KOPT-K1 (cell line): ENCODE data around the gene GLI1.
"Not testable (repeated sequence)": the region's sequence is repeated elsewhere in the genome, so short reads cannot be mapped to it uniquely, and the experiment has no call there.

Source experiments
- H3K27ac ChIP-seq: fragments of 200-600 bp; sonication (generic); 2 replicates; pipeline ENCODE4 v1.5.1; 2016; ENCODE audit warnings: antibody characterized with exemption, mild to moderate bottlenecking, low read depth, low read length; ENCODE audit not compliant: poor library complexity, severe bottlenecking
- H3K36me3 ChIP-seq: fragments of 200-600 bp; sonication (generic); 2 replicates; pipeline ENCODE4 v1.5.1; 2017; ENCODE audit warnings: antibody characterized with exemption, mild to moderate bottlenecking, low read length, moderate library complexity; ENCODE audit not compliant: insufficient read depth
- H3K9me3 ChIP-seq: fragments of 200-600 bp; sonication (generic); 2 replicates; pipeline ENCODE4 v1.5.1; 2017; ENCODE audit warnings: antibody characterized with exemption, low read length, mild to moderate bottlenecking; ENCODE audit not compliant: insufficient read depth, poor library complexity, severe bottlenecking

GLI1 gene

GRCh38 chr12:57489157-57489641 lies 29.6 kb downstream of the GLI1 start:
- no peaks in the 10 kb centered on the region for H3K9me3 ChIP-seq
- peaks cover 47% of the 10 kb centered on the region for H3K36me3 ChIP-seq
- H3K27ac ChIP-seq, result peak overlapping the region; percentile 76

DNA sequence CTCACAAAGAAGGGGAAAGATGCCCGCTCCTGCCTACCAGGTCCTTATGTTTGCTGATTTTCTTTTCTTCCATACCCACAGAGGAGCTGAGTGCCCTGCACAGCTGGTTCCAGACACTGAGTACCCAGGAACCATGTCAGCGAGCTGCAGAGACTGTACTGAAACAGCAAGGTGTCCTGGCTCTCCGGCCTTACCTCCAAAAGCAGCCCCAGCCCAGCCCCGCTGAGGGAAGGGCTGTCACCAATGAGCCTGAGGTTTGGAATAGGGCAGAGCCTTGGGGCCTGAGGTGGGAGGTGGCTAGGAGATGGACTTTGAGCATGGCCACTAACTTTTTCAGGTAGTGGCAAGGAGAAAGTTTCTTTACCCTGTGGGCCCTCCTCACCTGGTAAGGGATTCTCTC lies 30.5 kb downstream of the GLI1 start:
- H3K27ac ChIP-seq, result no peak overlapping the region
- H3K9me3 ChIP-seq, result no peaks in the 10 kb centered on the region
- peaks cover 52% of the 10 kb centered on the region for H3K36me3 ChIP-seq

DNA sequence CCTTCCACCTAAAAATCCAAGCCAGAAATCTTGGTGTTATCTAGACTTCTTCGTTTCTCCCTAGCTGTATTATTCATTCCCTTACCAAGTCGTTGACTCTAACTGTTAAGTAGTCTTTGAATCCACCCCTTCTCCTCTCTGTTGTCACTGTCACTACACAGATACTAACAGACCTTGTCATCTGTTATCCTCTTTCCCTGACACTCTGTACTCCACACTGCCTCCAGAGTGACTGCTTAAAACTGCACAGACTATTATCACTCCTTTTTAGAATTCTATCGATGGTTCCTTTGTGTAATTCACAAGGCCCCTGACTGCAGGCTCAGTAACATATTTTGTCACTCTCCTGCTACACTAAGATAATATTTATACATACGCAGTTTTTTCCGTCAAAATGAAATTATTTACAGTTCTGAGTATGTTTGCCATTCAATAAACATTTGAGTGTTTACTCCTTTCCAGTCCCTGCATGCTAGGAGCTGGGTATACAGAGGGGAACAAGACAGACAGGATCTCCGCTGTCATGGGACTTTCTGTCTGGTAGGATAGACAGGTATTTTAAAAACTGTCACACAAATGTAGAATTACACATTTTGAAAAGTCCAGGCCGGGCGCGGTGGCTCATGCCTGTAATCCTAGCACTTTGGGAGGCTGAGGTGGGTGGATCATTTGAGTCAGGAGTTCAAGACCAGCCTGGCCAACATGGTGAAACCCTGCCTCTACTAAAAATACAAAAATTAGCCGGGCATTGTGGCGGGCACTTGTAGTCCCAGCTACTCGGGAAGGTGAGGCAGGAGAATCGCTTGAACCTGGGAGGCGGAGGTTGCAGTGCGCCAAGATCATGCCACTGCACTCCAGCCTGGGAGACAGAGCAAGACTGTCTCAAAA lies 32.1 kb downstream of the GLI1 start:
- H3K9me3 ChIP-seq, result no peaks in the 10 kb centered on the region
- H3K36me3 ChIP-seq, result peaks cover 65% of the 10 kb centered on the region
- no peak overlapping the region for H3K27ac ChIP-seq

DNA sequence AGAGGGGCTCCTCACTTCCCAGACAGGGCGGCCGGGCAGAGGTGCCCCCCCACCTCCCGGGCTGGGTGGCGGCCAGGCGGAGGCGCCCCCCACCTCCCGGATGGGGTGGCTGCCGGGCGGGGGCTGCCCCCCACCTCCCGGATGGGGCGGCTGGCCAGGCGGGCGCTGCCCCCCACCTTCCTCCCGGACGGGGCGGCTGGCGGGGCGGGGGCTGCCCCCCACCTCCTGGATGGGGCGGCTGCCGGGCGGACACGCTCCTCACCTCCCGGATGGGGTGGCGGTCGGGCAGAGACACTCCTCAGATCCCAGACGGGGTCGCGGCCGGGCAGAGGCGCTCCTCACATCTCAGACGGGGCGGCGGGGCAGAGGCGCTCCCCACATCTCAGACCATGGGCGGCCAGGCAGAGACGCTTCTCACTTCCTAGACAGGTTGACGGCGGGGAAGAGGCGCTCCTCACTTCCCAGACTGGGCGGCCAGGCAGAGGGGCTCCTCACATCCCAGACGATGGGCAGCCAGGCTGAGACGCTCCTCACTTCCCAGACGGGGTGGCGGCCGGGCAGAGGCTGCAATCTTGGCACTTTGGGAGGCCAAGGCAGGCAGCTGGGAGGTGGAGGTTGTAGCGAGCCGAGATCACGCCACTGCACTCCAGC lies 35.6 kb downstream of the GLI1 start:
- not testable (repeated sequence) for H3K27ac ChIP-seq, H3K9me3 ChIP-seq
- peaks cover 83% of the 10 kb centered on the region for H3K36me3 ChIP-seq

GRCh38 chr12:57496822-57497221 lies 37.2 kb downstream of the GLI1 start:
- Histone ChIP-seq H3K27ac (no peak overlapping the region), H3K36me3 (peaks cover 83% of the 10 kb centered on the region), H3K9me3 (no peaks in the 10 kb centered on the region)

- peaks cover 84% of the 10 kb centered on the region for H3K36me3 ChIP-seq
- no peaks in the 10 kb centered on the region for H3K9me3 ChIP-seq
- no peak overlapping the region for H3K27ac ChIP-seq
These were observed 37.9 kb downstream of the GLI1 start for GRCh38 chr12:57497223-57498131.

- no peak overlapping the region for H3K27ac ChIP-seq
- no peaks in the 10 kb centered on the region for H3K9me3 ChIP-seq
- H3K36me3 ChIP-seq, result peaks cover 84% of the 10 kb centered on the region
These were observed 38.5 kb downstream of the GLI1 start for GRCh38 chr12:57498132-57498502.

DNA sequence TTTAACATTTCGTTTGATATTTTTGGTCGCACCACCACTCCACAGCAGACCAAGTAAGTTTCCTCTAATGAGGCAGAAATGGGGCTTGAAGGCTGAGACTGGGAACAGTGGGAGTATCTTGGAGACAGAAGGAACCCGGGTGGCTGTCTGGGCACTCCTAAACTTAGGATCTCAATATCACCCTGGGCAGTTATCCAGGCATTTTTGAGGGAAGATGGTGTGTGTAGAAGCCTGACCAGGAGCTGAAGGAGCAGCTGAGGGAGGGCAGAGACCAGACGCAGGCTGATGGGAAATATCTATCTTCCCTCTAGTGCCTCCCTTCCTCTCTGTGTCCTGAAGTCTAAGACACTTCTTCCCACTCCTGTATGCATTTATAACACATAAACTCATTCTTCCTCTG lies 39.0 kb downstream of the GLI1 start:
- Histone ChIP-seq H3K36me3 (peaks cover 88% of the 10 kb centered on the region), H3K27ac (no peak overlapping the region), H3K9me3 (no peaks in the 10 kb centered on the region)

- H3K27ac ChIP-seq, result no peak overlapping the region
- no peaks in the 10 kb centered on the region for H3K9me3 ChIP-seq
- peaks cover 95% of the 10 kb centered on the region for H3K36me3 ChIP-seq
These were observed 40.6 kb downstream of the GLI1 start for GRCh38 chr12:57500213-57500612.

DNA sequence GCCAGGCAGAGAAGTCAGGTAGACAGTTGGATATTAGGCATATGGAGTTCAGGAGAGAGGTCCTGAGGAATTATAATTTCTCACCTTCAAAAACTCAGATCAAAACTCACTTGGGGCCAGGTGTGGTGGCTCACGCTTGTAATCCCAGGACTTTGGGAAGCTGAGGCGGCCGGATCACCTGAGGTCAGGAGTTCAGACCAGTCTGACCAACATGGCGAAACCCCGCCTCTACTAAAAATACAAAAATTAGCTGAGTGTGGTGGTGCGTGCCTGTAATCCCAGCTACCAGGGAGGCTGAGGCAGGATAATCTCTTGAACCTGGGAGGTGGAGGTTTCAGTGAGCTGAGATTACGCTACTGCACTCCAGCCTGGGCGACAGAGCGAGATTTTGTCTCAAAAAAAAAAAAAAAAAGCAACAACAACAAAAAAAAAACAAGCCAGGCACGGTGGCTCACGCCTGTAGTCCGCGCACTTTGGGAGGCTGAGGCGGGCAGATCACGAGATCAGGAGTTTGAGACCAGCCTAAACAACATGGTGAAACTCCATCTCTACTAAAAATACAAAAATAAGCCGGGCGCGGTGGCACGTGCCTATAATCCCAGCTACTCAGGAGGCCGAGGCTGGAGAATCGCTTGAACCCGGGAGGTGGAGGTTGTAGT lies 42.9 kb downstream of the GLI1 start:
- not testable (repeated sequence) for H3K9me3 ChIP-seq, H3K27ac ChIP-seq
- H3K36me3 ChIP-seq, result peaks cover 90% of the 10 kb centered on the region

DNA sequence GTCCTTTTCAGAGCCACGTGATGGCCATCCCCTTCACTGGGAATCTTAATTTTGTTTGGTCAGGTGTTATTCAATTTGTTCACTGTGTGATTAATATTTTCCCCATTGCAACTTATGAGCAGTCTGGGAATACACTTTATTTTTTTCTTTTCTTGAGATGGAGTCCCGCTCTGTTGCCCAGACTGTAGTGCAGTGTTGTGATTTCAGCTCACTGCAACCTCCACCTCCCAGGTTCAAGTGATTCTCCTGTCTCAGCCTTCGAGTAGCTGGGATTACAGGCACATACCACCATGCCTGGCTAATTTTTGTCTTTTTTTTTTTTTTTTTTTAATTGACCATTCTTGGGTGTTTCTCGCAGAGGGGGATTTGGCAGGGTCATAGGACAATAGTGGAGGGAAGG lies 47.0 kb downstream of the GLI1 start:
- H3K9me3 ChIP-seq, H3K27ac ChIP-seq: not testable (repeated sequence)
- peaks cover 84% of the 10 kb centered on the region for H3K36me3 ChIP-seq

- not testable (repeated sequence) for H3K9me3 ChIP-seq, H3K27ac ChIP-seq
- peaks cover 84% of the 10 kb centered on the region for H3K36me3 ChIP-seq
These were observed 48.2 kb downstream of the GLI1 start for GRCh38 chr12:57507796-57508195.

DNA sequence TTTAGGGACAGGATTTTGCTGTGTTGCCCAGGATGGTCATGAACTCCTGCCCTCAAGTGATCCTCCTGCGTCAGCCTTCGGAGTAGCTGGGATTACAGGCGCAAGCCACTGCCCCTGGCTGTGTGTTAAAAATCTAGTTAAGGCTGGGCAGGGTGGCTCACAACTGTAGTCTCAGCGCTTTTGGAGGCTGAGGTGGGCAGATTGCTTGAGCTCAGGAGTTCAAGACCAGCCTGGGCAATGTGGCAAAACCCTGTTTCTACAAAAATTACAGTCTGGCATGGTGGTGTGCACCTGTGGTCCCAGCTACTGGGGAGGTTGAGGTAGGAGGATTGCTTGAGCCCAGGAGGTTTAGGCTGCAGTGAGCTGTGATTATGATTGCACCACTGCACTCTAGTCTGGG lies 51.6 kb downstream of the GLI1 start:
- Histone ChIP-seq H3K36me3 (peaks cover 84% of the 10 kb centered on the region), H3K9me3 (no peaks in the 10 kb centered on the region)

GRCh38 chr12:57511588-57512325 lies 52.2 kb downstream of the GLI1 start:
- H3K9me3 ChIP-seq, result no peaks in the 10 kb centered on the region
- H3K27ac ChIP-seq, result no peak overlapping the region
- peaks cover 84% of the 10 kb centered on the region for H3K36me3 ChIP-seq

More for the DNA sequence above, 51.6 kb downstream of the GLI1 start:
- no peak overlapping the region for H3K27ac ChIP-seq
